HCT116 (cell line): Measurements from ENCODE around the gene CTBP1. TPM values are rescaled to one million over a fixed set of nuclear protein-coding genes. Genes with fewer than 3 reads are reported as not detected.

Source experiments
- ATAC-seq: fragments of 200-7000 bp; cut with Tn5 transposase; 2 replicates; pipeline ENCODE4 v1.9.1; 2020; ENCODE audit warnings: mild to moderate bottlenecking, moderate library complexity
- BruUV-seq: library from RNA; stranded (reverse); fragments of 400-500 nt; replicated peaks from 2 replicates; lab custom pipeline; 2021; lab: Mats Ljungman, UMichigan
- CTCF ChIA-PET: fragments of 300-600 bp; sonication (Branson Sonifier 250); formaldehyde crosslinking; loops from one replicate; lab custom pipeline; 2021; ENCODE audit warnings: antibody characterized with exemption; lab: Charles Lee
- POLR2A ChIA-PET: fragments of 300-600, 350-600 bp; sonication (Branson Sonifier 250); formaldehyde crosslinking; loops from one replicate; lab custom pipeline; 2021; ENCODE audit warnings: antibody characterized with exemption; lab: Charles Lee
- RAD21 ChIA-PET, 2 experiments: fragments of 300-600 bp; sonication (Branson Sonifier 250); formaldehyde crosslinking; loops; one replicate each; lab custom pipeline; 2023; ENCODE audit warnings: low total read pairs in 2 of 2; ENCODE audit not compliant: uncharacterized antibody in 2 of 2, unreplicated experiment in 2 of 2, low non-redundant PET in 1 of 2; lab: Charles Lee
- DNase-seq: peaks from one replicate; pipeline ENCODE4 v3.0.0-alpha.2; 2010; ENCODE audit warnings: low read depth, low spot score
- H2AFZ ChIP-seq: fragments of 200-600 bp; shearing (Covaris generic), sonication (generic); 2 replicates; pipeline ENCODE4 v1.6.1; 2017; ENCODE audit warnings: low read depth, mixed run types, mixed read lengths, antibody characterized with exemption, low read length; ENCODE audit not compliant: poor library complexity, severe bottlenecking
- H3K27ac ChIP-seq: 2 replicates; pipeline ENCODE4 v1.5.1; 2012; ENCODE audit warnings: low read depth, low read length
- H3K27me3 ChIP-seq: fragments of 200-600 bp; sonication (generic); 2 replicates; pipeline ENCODE4 v1.6.1; 2016; ENCODE audit warnings: mixed run types, low read length, mixed read lengths; ENCODE audit not compliant: insufficient read depth
- H3K36me3 ChIP-seq, 2 experiments: fragments of 200-500 bp in 1 of 2; fragments of 200-600 bp in 1 of 2; sonication (Bioruptor generic) in 1 of 2; sonication (generic) in 1 of 2; 2 replicates each; pipeline versions ENCODE4 v1.5.1 to v1.6.1; 2014 to 2016; ENCODE audit warnings: low read length in 2 of 2, inconsistent platforms in 1 of 2, mixed read lengths in 1 of 2, mixed run types in 1 of 2; ENCODE audit not compliant: insufficient read depth in 2 of 2, control insufficient read depth in 1 of 2
- H3K4me1 ChIP-seq, 2 experiments: fragments of 200-600 bp in 1 of 2; sonication (generic) in 1 of 2; 2 replicates each; pipeline versions ENCODE4 v1.5.1 to v1.6.1; 2012 to 2017; ENCODE audit warnings: low read length in 2 of 2, inconsistent platforms in 1 of 2, mild to moderate bottlenecking in 1 of 2, mixed read lengths in 1 of 2, mixed run types in 1 of 2, moderate library complexity in 1 of 2; ENCODE audit not compliant: insufficient read depth in 2 of 2, control insufficient read depth in 1 of 2
- H3K4me2 ChIP-seq: fragments of 200-600 bp; sonication (generic); 2 replicates; pipeline ENCODE4 v1.6.1; 2017; ENCODE audit warnings: mixed run types, low read length, mixed read lengths
- H3K4me3 ChIP-seq, 2 experiments: fragments of 200-600 bp in 1 of 2; sonication (generic) in 1 of 2; replicated peaks in 1 of 2; 2 replicates each; pipeline ENCODE4 v1.5.1; 2011 to 2016; ENCODE audit warnings: low read length in 2 of 2, control low read depth in 1 of 2, low read depth in 1 of 2, mild to moderate bottlenecking in 1 of 2, mixed read lengths in 1 of 2, mixed run types in 1 of 2
- H3K79me2 ChIP-seq: fragments of 200-600 bp; sonication (generic); 2 replicates; pipeline ENCODE4 v1.6.1; 2017; ENCODE audit warnings: mild to moderate bottlenecking, mixed run types, low read length, moderate library complexity, mixed read lengths; ENCODE audit not compliant: insufficient read depth
- H3K9ac ChIP-seq: fragments of 200-600 bp; sonication (generic); 2 replicates; pipeline ENCODE4 v1.6.1; 2016; ENCODE audit warnings: low read length, mixed read lengths
- H3K9me2 ChIP-seq: fragments of 200-600 bp; sonication (generic), shearing (Covaris generic); 2 replicates; pipeline ENCODE4 v1.6.1; 2017; ENCODE audit warnings: mixed run types, mild to moderate bottlenecking, moderate library complexity; ENCODE audit not compliant: insufficient read depth
- H3K9me3 ChIP-seq, 2 experiments: fragments of 200-500 bp in 1 of 2; fragments of 200-600 bp in 1 of 2; sonication (Bioruptor generic) in 1 of 2; sonication (generic) in 1 of 2; 2 replicates each; pipeline ENCODE4 v1.6.1; 2014 to 2017; ENCODE audit warnings: low read length in 2 of 2, mixed read lengths in 2 of 2, inconsistent platforms in 1 of 2, low read depth in 1 of 2, mild to moderate bottlenecking in 1 of 2, mixed run types in 1 of 2, moderate library complexity in 1 of 2; ENCODE audit not compliant: control insufficient read depth in 1 of 2, insufficient read depth in 1 of 2
- H4K20me1 ChIP-seq: fragments of 200-600 bp; sonication (generic), shearing (Covaris generic); 2 replicates; pipeline ENCODE4 v1.6.1; 2017; ENCODE audit warnings: mixed run types, mild to moderate bottlenecking, moderate library complexity; ENCODE audit not compliant: insufficient read depth
- ATF3 ChIP-seq: IDR thresholded peaks from 2 replicates; pipeline ENCODE4 v1.6.1; 2012
- CBX3 ChIP-seq: IDR thresholded peaks from 2 replicates; pipeline ENCODE4 v1.6.1; 2012; ENCODE audit warnings: low read depth
- CEBPB ChIP-seq: IDR thresholded peaks from 2 replicates; pipeline ENCODE4 v1.6.1; 2012; ENCODE audit warnings: low read depth
- EGR1 ChIP-seq: IDR thresholded peaks from 2 replicates; pipeline ENCODE4 v1.6.1; 2012; ENCODE audit warnings: low read depth
- EZH2 ChIP-seq: fragments of 200-600 bp; sonication (generic); IDR thresholded peaks from 2 replicates; pipeline ENCODE4 v1.6.1; 2017; ENCODE audit warnings: antibody characterized with exemption, mixed run types
- EZH2phosphoT487 ChIP-seq: fragments of 200-600 bp; IDR thresholded peaks from 2 replicates; pipeline ENCODE4 v1.6.1; 2018; ENCODE audit warnings: antibody characterized with exemption, borderline replicate concordance
- FOSL1 ChIP-seq: IDR thresholded peaks from 2 replicates; pipeline ENCODE4 v1.6.1; 2012; ENCODE audit warnings: low read depth
- JUND ChIP-seq: IDR thresholded peaks from 2 replicates; pipeline ENCODE4 v1.6.1; 2012
- MAX ChIP-seq: IDR thresholded peaks from 2 replicates; pipeline ENCODE4 v1.6.1; 2012
- POLR2A ChIP-seq: IDR thresholded peaks from 2 replicates; pipeline ENCODE4 v1.7.0; 2011; ENCODE audit warnings: borderline replicate concordance; ENCODE audit not compliant: insufficient read depth, insufficient read length; ENCODE audit errors: extremely low read depth
- POLR2AphosphoS5 ChIP-seq: IDR thresholded peaks from 2 replicates; pipeline ENCODE4 v1.6.1; 2011; ENCODE audit warnings: mild to moderate bottlenecking, low read depth, low read length, moderate library complexity
- REST ChIP-seq: IDR thresholded peaks from 2 replicates; pipeline ENCODE4 v1.6.1; 2012; ENCODE audit warnings: low read depth
- SIN3A ChIP-seq: IDR thresholded peaks from 2 replicates; pipeline ENCODE4 v1.6.1; 2012; ENCODE audit warnings: low read depth
- SP1 ChIP-seq: IDR thresholded peaks from 2 replicates; pipeline ENCODE4 v1.6.1; 2012; ENCODE audit warnings: low read depth
- YY1 ChIP-seq: IDR thresholded peaks from 2 replicates; pipeline ENCODE4 v1.6.1; 2011; ENCODE audit warnings: low read length, low read depth, moderate library complexity, mild to moderate bottlenecking; ENCODE audit not compliant: insufficient replicate concordance; ENCODE audit errors: extremely low read depth
- ZFX ChIP-seq: fragments of 450-650 bp; IDR thresholded peaks from 2 replicates; pipeline ENCODE4 v1.6.1; 2017
- ZNF274 ChIP-seq: fragments of 200-500 bp; sonication (Bioruptor generic); IDR thresholded peaks from 2 replicates; pipeline ENCODE4 v1.6.1; 2014; ENCODE audit warnings: mild to moderate bottlenecking, low read depth, low read length, inconsistent platforms
- intact Hi-C: fragments of 100-400 bp; cut with micrococcal nuclease; formaldehyde crosslinking; loops from 2 replicates; pipeline ENCODE4 v1.10.0; 2022
- total RNA-seq: library from RNA; stranded (reverse); gene quantifications from one replicate; pipeline ENCODE4 v1.2.1, GENCODE V29; 2021; ENCODE audit not compliant: unreplicated experiment

CTBP1 gene
- total RNA-seq, 1 experiment from 2014 or later, result 175 TPM

- ChIA-PET CTCF (no interaction called here), POLR2A (no interaction called here), RAD21 (no interaction called here)
- Histone ChIP-seq H3K4me2 (no peak overlapping the region), H2AFZ (no peak overlapping the region), H3K79me2 (peaks cover 17% of the 10 kb centered on the region; the same call in 1 of the 2 replicates), H3K9me2 (no peaks in the 10 kb centered on the region), H3K4me3 (no peak overlapping the region), H3K4me1 (no peaks in the 10 kb centered on the region), H4K20me1 (no peaks in the 10 kb centered on the region), H3K9ac (no peak overlapping the region), H3K9me3 (no peaks in the 10 kb centered on the region), H3K36me3 (peaks cover 27 to 30% of the 10 kb centered on the region in 2 experiments), H3K27ac (no peak overlapping the region), H3K27me3 (no peaks in the 10 kb centered on the region)
- ATAC-seq (no peak), DNase-seq (no peak)
- BruUV-seq, result no TSS peak
- TF ChIP-seq FOSL1 (no peak), POLR2A (no peak), ATF3 (no peak)
- intact Hi-C loops, result no loop called here
Measured at GRCh38 chr4:1219566-1219950, 29.4 kb downstream of the CTBP1 start.

GRCh38 chr4:1218634-1219565 lies 30.0 kb downstream of the CTBP1 start:
- Histone ChIP-seq H4K20me1 (no peaks in the 10 kb centered on the region), H3K4me1 (no peaks in the 10 kb centered on the region), H3K27me3 (no peaks in the 10 kb centered on the region), H3K36me3 (peaks cover 20 to 23% of the 10 kb centered on the region in 2 experiments; a peak in 3 of 4 replicates), H3K79me2 (peaks cover 17% of the 10 kb centered on the region; the same call in 1 of the 2 replicates), H3K4me2 (no peak overlapping the region), H2AFZ (no peak overlapping the region), H3K9ac (no peak overlapping the region), H3K27ac (no peak overlapping the region), H3K4me3 (no peak overlapping the region), H3K9me2 (no peaks in the 10 kb centered on the region), H3K9me3 (no peaks in the 10 kb centered on the region)
- ChIA-PET POLR2A (no interaction called here), CTCF (no interaction called here), RAD21 (no interaction called here)
- DNase-seq (no peak), ATAC-seq (no peak)
- BruUV-seq, result no TSS peak
- intact Hi-C loops, result no loop called here
- TF ChIP-seq CEBPB (no peak), ATF3 (no peak), JUND (no peak), CBX3 (no peak), EZH2 (no peak), REST (no peak), YY1 (no peak), ZFX (no peak), SP1 (no peak), MAX (no peak), POLR2AphosphoS5 (no peak), SIN3A (no peak), EGR1 (no peak), ZNF274 (no peak), EZH2phosphoT487 (no peak)
